Peyer's patch (tissue), 4 donors: ENCODE measurements around the gene ANKLE2. TPM values are rescaled to one million over a fixed set of nuclear protein-coding genes. Genes with fewer than 3 reads are reported as not detected.

Experiments
- DNase-seq, 3 donors: peaks; one replicate each; pipeline ENCODE4 v3.0.0-alpha.2; 2017 to 2019
- H3K27ac ChIP-seq, 4 donors: fragments of 200-600 bp; sonication (generic); one replicate each; pipeline ENCODE4 v1.5.1; 2016 to 2019
- H3K27me3 ChIP-seq, 2 donors: fragments of 200-600 bp; sonication (generic); one replicate each; pipeline ENCODE4 v1.5.1; 2019
- H3K36me3 ChIP-seq, 3 donors: fragments of 200-600 bp; sonication (generic); one replicate each; pipeline ENCODE4 v1.5.1; 2016 to 2019
- H3K4me1 ChIP-seq, 4 donors: fragments of 200-600 bp; sonication (generic); one replicate each; pipeline ENCODE4 v1.5.1; 2016 to 2019
- H3K4me3 ChIP-seq, 4 donors: fragments of 200-600 bp; sonication (generic); 1 replicate in 3 of 4; 2 replicates in 1 of 4; pipeline ENCODE4 v1.5.1; 2016 to 2019; ENCODE audit warnings: mild to moderate bottlenecking in 1 of 4
- H3K9me3 ChIP-seq, 4 donors: fragments of 200-600 bp; sonication (generic); one replicate each; pipeline ENCODE4 v1.5.1; 2016 to 2019; ENCODE audit warnings: mild to moderate bottlenecking in 1 of 4
- POLR2A ChIP-seq, 2 donors: fragments of 450-650 bp; IDR thresholded peaks; one replicate each; pipeline ENCODE4 v1.5.1; 2017; ENCODE audit warnings: antibody characterized with exemption in 2 of 2, mild to moderate bottlenecking in 2 of 2, moderate library complexity in 2 of 2
- total RNA-seq, 4 donors: library from RNA; depleted of rRNA; stranded (reverse); fragments of >200 nt; gene quantifications; one replicate each; pipeline ENCODE4 v1.1.0, GENCODE V29; 2016
- TF ChIP-seq, protein P1 (sequence below), 6 experiments: fragments of 450-650 bp in 4 of 6; fragments of 200-600 bp in 2 of 6; sonication (generic) in 1 of 6; IDR thresholded peaks; one replicate each; pipeline ENCODE4 v1.5.1; 2017 to 2019; ENCODE audit warnings: antibody characterized with exemption in 6 of 6, mild to moderate bottlenecking in 3 of 6, moderate library complexity in 1 of 6

ANKLE2 gene
- total RNA-seq, 4 donors from 2014 or later: 69.0 to 286 (median 133) TPM

DNA sequence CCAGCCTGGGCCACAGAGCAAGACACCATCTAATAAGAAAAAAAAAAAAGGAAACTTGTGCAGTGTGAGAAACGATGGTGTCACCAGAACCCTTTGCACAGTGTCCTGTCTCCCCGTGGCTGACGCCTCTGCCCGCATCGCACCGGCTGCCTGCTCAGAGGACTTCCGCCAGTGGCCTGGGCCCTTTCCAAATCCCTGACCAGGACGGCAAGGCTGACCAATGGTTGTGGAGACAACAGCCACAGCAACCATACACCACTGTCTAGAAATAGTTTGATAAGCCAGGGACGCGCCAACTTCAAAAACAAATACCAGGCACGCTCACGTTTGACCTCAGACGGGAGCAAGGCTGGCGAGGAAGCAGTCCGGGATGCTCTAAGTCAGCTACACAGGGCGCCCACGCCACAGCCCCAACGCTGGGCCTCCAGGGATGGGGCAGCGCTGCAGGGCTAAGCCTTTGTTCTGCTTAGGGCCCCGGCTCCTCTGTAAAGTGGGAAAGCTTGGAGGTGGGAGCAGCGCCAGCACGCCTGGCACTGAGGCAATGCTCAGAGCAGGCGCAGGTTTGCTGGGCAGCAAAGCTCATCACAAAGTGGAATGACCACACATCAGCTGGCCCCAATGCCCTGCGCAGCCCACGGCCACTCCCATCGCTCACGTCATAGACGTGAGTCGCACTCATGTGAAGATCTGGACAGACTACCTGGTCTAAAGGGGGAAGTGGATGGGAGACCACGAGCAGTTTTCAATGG lies 38.4 kb downstream of the ANKLE2 start:
- Histone ChIP-seq H3K36me3 (peaks cover 0 to 96% (median 0%) of the 10 kb centered on the region in 3 donors), H3K9me3 (no peaks in the 10 kb centered on the region)

DNA sequence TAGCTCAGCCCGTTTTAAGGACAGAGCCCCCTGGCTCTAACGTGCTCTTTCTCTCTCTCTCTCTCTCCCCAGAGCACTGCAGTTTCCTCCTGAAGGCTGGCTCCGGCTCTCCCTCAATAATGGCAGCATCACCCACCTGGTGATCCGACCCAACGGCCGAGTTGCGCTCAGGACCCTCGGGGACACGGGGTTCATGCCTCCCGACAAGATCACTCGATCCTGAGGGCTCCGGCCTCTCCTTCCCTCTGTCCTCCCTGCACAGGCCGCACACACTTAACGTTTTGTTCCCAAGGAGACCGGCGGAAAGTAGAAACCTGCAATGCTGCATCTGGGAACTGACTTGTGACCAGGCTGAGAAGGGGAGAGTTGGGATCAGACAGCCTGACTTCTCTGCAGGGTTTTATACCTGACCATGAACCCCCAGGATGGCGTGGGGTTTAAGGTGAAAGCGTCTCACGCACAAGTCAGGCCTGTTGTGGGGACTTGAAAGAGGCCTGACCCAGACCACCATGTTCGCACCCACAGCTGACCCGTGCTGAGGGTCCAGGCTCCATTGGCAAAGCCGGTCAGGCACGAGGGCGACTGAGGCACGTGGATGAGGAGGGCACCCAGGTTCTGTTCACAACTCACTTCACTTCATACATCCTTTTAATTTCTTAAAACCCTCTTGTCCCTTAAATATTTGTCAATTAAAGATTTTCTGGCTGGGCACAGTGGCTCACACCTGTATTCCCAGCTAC lies 40.9 kb downstream of the ANKLE2 start:
- Histone ChIP-seq H3K9me3 (no peaks in the 10 kb centered on the region), H3K27me3 (no peaks in the 10 kb centered on the region), H3K4me1 (no peaks in the 10 kb centered on the region), H3K36me3 (peaks cover 0 to 95% (median 0%) of the 10 kb centered on the region in 3 donors), H3K4me3 (no peak overlapping the region), H3K27ac (no peak overlapping the region)
- no peak for DNase-seq
- TF ChIP-seq POLR2A (IDR thresholded peaks at IDR 0.05): no peak
- TF ChIP-seq, protein P1, sequence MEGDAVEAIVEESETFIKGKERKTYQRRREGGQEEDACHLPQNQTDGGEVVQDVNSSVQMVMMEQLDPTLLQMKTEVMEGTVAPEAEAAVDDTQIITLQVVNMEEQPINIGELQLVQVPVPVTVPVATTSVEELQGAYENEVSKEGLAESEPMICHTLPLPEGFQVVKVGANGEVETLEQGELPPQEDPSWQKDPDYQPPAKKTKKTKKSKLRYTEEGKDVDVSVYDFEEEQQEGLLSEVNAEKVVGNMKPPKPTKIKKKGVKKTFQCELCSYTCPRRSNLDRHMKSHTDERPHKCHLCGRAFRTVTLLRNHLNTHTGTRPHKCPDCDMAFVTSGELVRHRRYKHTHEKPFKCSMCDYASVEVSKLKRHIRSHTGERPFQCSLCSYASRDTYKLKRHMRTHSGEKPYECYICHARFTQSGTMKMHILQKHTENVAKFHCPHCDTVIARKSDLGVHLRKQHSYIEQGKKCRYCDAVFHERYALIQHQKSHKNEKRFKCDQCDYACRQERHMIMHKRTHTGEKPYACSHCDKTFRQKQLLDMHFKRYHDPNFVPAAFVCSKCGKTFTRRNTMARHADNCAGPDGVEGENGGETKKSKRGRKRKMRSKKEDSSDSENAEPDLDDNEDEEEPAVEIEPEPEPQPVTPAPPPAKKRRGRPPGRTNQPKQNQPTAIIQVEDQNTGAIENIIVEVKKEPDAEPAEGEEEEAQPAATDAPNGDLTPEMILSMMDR (IDR thresholded peaks at IDR 0.05): no peak

More for the DNA sequence above, 38.4 kb downstream of the ANKLE2 start:
- Histone ChIP-seq H3K4me3 (no peak overlapping the region), H3K27ac (no peak overlapping the region), H3K27me3 (no peaks in the 10 kb centered on the region), H3K4me1 (no peaks in the 10 kb centered on the region)
- TF ChIP-seq, protein P1 (IDR thresholded peaks at IDR 0.05): no peak
- TF ChIP-seq POLR2A (IDR thresholded peaks at IDR 0.05): no peak
- no peak for DNase-seq

DNA sequence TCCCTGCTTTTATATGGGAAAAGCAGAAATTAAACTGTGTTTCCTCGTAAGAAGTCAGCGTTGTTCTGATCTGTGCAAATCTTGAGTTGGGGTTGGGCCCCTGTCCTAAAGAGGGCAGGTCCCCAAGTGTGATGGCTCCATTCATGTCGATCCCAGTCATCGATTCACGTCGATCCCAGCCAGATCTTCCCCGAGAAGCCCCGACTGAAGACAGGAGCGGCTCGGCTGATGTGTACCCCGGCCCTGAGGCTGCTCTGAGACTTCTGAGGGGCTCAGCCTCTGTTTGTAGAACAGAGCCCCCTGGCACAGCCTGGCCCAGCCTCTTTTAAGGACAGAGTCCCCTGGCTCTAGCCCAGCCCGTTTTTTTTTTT lies 41.7 kb downstream of the ANKLE2 start:
- TF ChIP-seq, protein P1 (IDR thresholded peaks at IDR 0.05): no peak
- TF ChIP-seq POLR2A (IDR thresholded peaks at IDR 0.05): no peak

DNA sequence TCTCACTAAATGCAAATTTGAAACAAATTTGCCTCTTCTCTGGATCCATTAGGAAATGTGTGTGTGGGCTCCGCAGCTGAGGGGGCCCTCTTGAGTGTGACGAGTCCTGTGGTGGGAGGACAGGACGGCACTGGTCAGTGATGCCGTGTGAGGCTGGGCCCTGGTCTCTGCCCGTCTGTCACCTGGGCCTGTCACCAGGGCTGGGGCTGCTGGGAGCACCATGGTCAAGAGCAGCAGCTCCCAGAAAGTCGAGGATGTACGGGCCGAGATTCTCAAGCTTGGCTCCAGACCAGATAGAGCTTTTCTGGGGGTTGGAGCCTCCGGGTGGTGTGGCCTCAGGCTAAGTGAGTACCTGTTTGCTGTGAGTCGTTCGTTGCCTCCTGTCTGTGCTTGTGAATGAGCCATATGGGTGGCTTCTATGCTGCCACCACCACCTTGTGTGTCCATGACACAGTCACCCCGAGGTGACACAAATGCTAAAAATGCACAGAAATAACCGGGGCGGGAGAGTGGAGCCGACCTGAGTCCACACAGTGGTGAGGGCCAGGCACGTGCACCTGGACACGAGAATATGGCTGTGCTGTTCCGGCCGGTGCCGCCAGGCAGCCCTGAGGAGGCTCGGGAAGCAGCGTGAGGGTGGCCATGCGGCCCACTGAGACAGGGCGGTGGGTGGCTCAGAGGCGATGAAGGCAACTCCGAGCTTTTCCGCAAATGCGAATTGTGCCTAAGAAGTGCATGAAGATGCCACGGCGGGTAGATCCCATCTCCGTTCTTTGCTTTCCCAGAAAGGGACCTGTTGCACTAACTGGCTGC lies 42.3 kb downstream of the ANKLE2 start:
- Histone ChIP-seq H3K4me1 (no peaks in the 10 kb centered on the region), H3K9me3 (no peaks in the 10 kb centered on the region), H3K27me3 (no peaks in the 10 kb centered on the region), H3K27ac (no peak overlapping the region), H3K4me3 (no peak overlapping the region), H3K36me3 (peaks cover 0 to 90% (median 0%) of the 10 kb centered on the region in 3 donors)
- no peak for DNase-seq
- TF ChIP-seq, protein P1 (IDR thresholded peaks at IDR 0.05): no peak
- TF ChIP-seq POLR2A (IDR thresholded peaks at IDR 0.05): no peak

More for the DNA sequence above, 41.7 kb downstream of the ANKLE2 start:
- no peak overlapping the region for H3K27ac ChIP-seq
- H3K4me1 ChIP-seq: no peaks in the 10 kb centered on the region
- H3K36me3 ChIP-seq: peaks cover 0 to 95% (median 0%) of the 10 kb centered on the region in 3 donors
- no peak for DNase-seq
- H3K27me3 ChIP-seq: no peaks in the 10 kb centered on the region
- no peak overlapping the region for H3K4me3 ChIP-seq
- no peaks in the 10 kb centered on the region for H3K9me3 ChIP-seq

DNA sequence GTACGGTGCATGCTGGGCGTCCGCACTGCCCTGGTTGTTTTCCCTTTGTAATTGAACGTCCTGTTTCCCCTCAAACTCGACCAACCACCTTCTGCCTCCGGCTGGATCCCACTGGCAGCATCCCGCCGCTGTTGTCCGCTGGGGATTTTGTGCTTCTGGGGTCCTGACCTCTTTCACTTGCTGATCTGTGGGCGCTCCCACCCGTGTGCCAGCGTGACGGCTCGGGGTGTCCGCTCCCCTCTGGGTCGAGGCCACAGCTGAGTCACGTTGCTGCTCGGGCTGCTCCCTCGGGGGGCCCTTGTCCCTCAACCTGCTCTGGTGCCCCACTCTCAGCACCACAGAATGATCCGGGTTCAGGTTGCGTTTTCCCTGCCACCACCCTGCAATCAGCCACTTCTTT lies 43.0 kb downstream of the ANKLE2 start:
- DNase-seq: no peak
- no peaks in the 10 kb centered on the region for H3K27me3 ChIP-seq
- no peak overlapping the region for H3K4me3 ChIP-seq
- H3K27ac ChIP-seq: no peak overlapping the region
- no peaks in the 10 kb centered on the region for H3K9me3 ChIP-seq
- no peaks in the 10 kb centered on the region for H3K4me1 ChIP-seq
- H3K36me3 ChIP-seq: peaks cover 0 to 83% (median 0%) of the 10 kb centered on the region in 3 donors
- TF ChIP-seq, protein P1 (IDR thresholded peaks at IDR 0.05): no peak
- no peak for TF ChIP-seq POLR2A (IDR thresholded peaks at IDR 0.05)
